Lung (tissue), 12 donors: ENCODE data around the gene GYS1. TPM values are rescaled to one million over a fixed set of nuclear protein-coding genes. Genes with fewer than 3 reads are reported as not detected.

Experiments used
- ATAC-seq: fragments of 200-7000 bp; cut with Tn5 transposase; one replicate; pipeline ENCODE4 v1.9.1; 2020; ENCODE audit warnings: moderate number of reproducible peaks; ENCODE audit not compliant: insufficient read depth, low FRiP score
- DNase-seq, 3 donors: peaks; one replicate each; pipeline ENCODE4 v3.0.0-alpha.2; 2013 to 2017
- H3K27ac ChIP-seq, 2 donors: one replicate each; pipeline ENCODE4 v1.5.1; 2013; ENCODE audit warnings: mild to moderate bottlenecking in 2 of 2, moderate library complexity in 2 of 2, control low read depth in 1 of 2, inconsistent platforms in 1 of 2, low read depth in 1 of 2, low read length in 1 of 2
- H3K27me3 ChIP-seq, 3 donors: one replicate each; pipeline ENCODE4 v1.5.1; 2013; ENCODE audit warnings: low read length in 2 of 3; ENCODE audit not compliant: control insufficient read depth in 3 of 3, insufficient read depth in 3 of 3
- H3K36me3 ChIP-seq, 4 donors: one replicate each; pipeline ENCODE4 v1.5.1; 2013; ENCODE audit warnings: low read length in 4 of 4, mild to moderate bottlenecking in 1 of 4, moderate library complexity in 1 of 4; ENCODE audit not compliant: control insufficient read depth in 4 of 4, insufficient read depth in 4 of 4
- H3K4me1 ChIP-seq, 5 donors: one replicate each; pipeline ENCODE4 v1.5.1; 2013; ENCODE audit warnings: low read length in 5 of 5, mild to moderate bottlenecking in 2 of 5, moderate library complexity in 1 of 5; ENCODE audit not compliant: control insufficient read depth in 5 of 5, insufficient read depth in 5 of 5
- H3K4me3 ChIP-seq: one replicate; pipeline ENCODE4 v1.5.1; 2013; ENCODE audit warnings: mild to moderate bottlenecking, control low read depth, moderate library complexity
- H3K9ac ChIP-seq, 2 donors: one replicate each; pipeline ENCODE4 v1.5.1; 2013; ENCODE audit warnings: low read length in 2 of 2, control low read depth in 1 of 2; ENCODE audit not compliant: insufficient read depth in 1 of 2
- H3K9me3 ChIP-seq, 4 donors: one replicate each; pipeline ENCODE4 v1.5.1; 2013; ENCODE audit warnings: low read length in 3 of 4, mild to moderate bottlenecking in 1 of 4, moderate library complexity in 1 of 4; ENCODE audit not compliant: control insufficient read depth in 4 of 4, insufficient read depth in 3 of 4
- whole genome bisulfite sequencing, 2 donors: extraction: QIAGEN DNeasy Blood & Tissue Kit; methylation state at CpG; one replicate each; pipeline ENCODE4 v1.1.7; 2013; 5-methylcytosine and 5-hydroxymethylcytosine counted together
- polyA plus RNA-seq, 2 donors: library from polyadenylated mRNA; stranded (reverse); fragments of 200-250 nt; gene quantifications; one replicate each; pipeline ENCODE4 v1.2.1, GENCODE V29; 2013
- total RNA-seq, 2 donors: library from RNA; depleted of rRNA in 1 of 2; stranded (reverse); fragments of >200 nt in 1 of 2; gene quantifications; one replicate each; pipeline ENCODE4 v1.2.1, GENCODE V29; 2014 to 2021
- TF ChIP-seq, protein P1 (sequence below): IDR thresholded peaks from 2 replicates; pipeline ENCODE4 v1.5.1; 2012; ENCODE audit warnings: mild to moderate bottlenecking; ENCODE audit errors: control extremely low read depth, extremely low read depth
- donor health status: control.
- donor health status: control.
- donor health status: Bipolar disorder and iron deficiency.
- donor health status: healthy.
- donor health status: DM: yes; HTN: yes; CAD: no.

GYS1 gene
- total and polyA plus RNA-seq, 4 donors = 22.7 to 49.7 (median 31.9) TPM

DNA sequence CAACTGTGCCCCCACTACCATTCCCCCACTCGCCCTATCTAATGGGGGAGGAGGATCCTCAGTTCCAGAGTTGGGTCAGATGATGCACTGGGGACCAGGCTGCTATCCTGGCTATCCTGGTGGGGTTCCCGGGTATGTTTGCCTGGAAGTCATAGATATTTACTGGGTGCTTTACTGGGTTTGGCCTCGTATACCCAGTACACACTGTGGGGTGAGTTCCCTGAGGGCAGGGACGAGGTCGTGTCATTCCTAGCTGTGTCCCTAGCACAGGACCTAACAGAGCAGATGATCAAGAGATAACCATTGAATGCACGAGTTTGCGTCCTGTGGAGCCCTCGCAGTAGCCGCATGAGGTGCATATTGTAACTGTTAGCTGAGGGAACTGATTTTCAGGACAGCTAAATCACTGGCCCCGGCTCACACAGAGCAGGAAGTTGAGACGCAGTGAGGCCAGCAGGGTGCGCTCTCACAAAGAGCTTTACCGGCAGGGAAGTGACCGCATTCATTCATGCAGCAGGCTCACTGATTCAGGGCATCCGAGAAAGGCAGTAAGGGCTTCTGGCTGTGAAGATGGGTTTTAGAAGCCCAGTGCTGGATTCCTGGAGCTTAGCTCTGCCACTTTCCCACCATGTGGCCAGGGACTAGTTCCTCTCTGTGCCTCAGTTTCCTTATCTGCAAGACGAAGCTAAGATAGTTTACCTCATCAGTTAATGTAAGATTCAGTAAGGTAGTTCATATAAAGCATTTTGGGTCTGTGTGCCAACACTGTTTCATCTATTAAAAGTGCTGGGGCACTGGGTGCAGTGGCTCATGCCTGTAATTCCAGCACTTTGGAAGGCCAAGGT is 6.6 kb upstream of the GYS1 start:
- H3K9ac ChIP-seq = no peak overlapping the region
- ATAC-seq (no peak), DNase-seq (peak; percentile 37 to 66 (median 47))
- H3K4me3 ChIP-seq = no peak overlapping the region
- TF ChIP-seq, protein P1, sequence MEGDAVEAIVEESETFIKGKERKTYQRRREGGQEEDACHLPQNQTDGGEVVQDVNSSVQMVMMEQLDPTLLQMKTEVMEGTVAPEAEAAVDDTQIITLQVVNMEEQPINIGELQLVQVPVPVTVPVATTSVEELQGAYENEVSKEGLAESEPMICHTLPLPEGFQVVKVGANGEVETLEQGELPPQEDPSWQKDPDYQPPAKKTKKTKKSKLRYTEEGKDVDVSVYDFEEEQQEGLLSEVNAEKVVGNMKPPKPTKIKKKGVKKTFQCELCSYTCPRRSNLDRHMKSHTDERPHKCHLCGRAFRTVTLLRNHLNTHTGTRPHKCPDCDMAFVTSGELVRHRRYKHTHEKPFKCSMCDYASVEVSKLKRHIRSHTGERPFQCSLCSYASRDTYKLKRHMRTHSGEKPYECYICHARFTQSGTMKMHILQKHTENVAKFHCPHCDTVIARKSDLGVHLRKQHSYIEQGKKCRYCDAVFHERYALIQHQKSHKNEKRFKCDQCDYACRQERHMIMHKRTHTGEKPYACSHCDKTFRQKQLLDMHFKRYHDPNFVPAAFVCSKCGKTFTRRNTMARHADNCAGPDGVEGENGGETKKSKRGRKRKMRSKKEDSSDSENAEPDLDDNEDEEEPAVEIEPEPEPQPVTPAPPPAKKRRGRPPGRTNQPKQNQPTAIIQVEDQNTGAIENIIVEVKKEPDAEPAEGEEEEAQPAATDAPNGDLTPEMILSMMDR = peak; percentile 45
- peaks cover 5 to 12% (median 8%) of the 10 kb centered on the region in 4 donors for H3K36me3 ChIP-seq
- no peaks in the 10 kb centered on the region for H3K27me3 ChIP-seq
- peaks cover 0 to 4% (median 0%) of the 10 kb centered on the region in 5 donors for H3K4me1 ChIP-seq
- H3K27ac ChIP-seq = no peak overlapping the region
- H3K9me3 ChIP-seq = no peaks in the 10 kb centered on the region
- 61 to 71% methylated on average over 16 of the region's 16 CpGs for WGBS, 2 donors

DNA sequence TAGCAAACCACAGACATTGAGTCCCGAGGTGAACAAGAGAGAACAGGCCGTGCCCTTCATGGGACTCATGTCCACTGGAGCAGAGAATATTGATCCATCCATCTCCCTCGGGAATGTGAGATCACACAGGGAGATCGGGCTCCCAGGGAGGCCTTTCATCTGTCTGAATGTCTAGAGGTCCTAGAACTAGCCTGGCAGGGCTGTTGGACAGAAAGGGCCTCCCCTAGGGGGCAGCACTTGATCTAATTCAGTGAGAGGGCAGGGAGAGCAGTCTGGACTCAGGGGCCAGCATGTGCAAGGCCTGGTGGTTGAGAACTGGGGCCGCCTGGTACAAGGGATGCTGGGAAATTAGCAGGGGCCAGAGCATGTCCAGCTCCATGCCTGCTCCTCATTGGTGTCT is 4.9 kb upstream of the GYS1 start:
- Histone ChIP-seq H3K27ac (no peak overlapping the region), H3K9me3 (no peaks in the 10 kb centered on the region), H3K36me3 (peaks cover 0 to 3% (median under 1%) of the 10 kb centered on the region in 4 donors), H3K9ac (no peak overlapping the region), H3K4me3 (no peak overlapping the region), H3K27me3 (no peaks in the 10 kb centered on the region), H3K4me1 (peaks cover 0 to 11% (median 4%) of the 10 kb centered on the region in 5 donors)
- no peak for DNase-seq
- TF ChIP-seq, protein P1 = no peak
- WGBS, 2 donors = 70 to 86% methylated on average over 5 of the region's 5 CpGs
- no peak for ATAC-seq

DNA sequence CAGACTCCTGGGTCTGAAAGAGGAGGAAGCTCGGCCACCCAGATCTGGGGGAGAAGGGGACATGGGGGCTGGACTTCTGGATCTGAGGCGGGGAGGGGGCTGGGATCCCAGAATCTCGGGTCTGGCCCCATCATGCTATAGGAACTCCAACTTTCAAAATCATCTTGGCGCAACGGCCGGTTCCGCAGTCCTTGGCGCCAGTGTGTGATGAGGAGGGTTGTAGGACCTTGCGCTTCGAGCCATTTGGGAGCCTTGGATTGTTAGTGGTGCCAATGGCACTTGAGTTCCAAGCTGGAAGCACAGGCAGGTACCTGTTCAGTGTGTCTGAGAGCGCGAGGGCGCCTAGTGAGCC is 902 bp upstream of the GYS1 start:
- WGBS, 2 donors = 2% methylated on average over 13 of the region's 13 CpGs
- Histone ChIP-seq H3K4me1 (peaks cover 4 to 22% (median 10%) of the 10 kb centered on the region in 5 donors), H3K27me3 (no peaks in the 10 kb centered on the region), H3K9ac (peak overlapping the region; percentile 63 to 77), H3K4me3 (peak overlapping the region; percentile 63), H3K27ac (peak overlapping the region; percentile 27 to 85), H3K9me3 (no peaks in the 10 kb centered on the region), H3K36me3 (peaks cover 0 to 10% (median 2%) of the 10 kb centered on the region in 4 donors)
- TF ChIP-seq, protein P1 = no peak
- DNase-seq = no peak
- ATAC-seq = no peak
